ENCODE measurements around the gene ZNF155. TPM values are rescaled to one million over a fixed set of nuclear protein-coding genes. Genes with fewer than 3 reads are reported as not detected.

The ZNF155 gene
- total and polyA plus RNA-seq, 2 donors (not counting 3 experiments of a cell fraction or from before 2014, with no cell fraction given) = 2.0 to 5.9 TPM

DNA sequence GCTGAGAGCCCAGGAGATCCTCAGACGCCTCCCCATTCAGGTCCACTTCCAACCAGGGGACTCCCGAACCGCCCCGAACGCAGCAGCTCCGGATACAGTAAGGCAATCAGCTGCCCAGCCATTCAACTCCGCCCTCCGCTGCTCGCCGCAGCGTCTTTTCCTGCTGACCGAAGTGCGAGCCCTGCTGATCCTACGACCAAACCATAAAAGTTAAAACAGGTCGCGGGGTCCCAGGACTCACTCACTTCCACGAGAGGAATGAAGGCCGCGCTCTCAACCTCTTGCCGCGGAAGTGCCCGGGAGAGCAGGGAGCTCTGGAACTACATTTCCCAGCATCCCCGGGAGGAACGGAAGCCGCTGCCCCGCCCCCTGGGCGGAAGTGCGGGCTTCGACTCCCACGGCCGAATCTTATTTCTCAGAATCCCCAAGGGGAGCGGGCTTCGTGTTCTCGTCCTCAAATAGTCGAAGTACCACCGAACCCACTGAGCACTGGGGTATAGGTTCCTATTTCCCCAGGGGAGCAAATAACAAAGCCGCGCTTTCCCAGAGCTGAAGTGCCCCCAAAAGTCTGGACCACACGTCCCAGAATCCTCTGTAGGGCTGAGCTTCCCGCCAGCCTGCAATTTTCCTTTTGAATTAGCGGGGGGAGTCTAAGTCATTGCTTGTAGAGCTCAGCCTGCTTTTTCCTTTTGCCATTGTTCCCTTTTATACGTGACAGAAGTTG, 48.8 kb upstream of the ZNF155 start, which contains the start of gene ZNF45:
Gene ZNF45, minus strand, starts transcription at position 298 of the 724 bp plus-strand sequence. CDS start 13,097 bp downstream, outside the sequence.
- H2AFZ ChIP-seq (ENCODE audit: low read depth, low read length) = peak within 1 kb of the TSS; percentile 72
- H3K27me3 ChIP-seq (ENCODE audit: control insufficient read depth in 2 of 2, insufficient read depth in 2 of 2, low read length in 2 of 2) = no peaks in the 10 kb centered on the region
- peaks cover 0 to 2% of the 10 kb centered on the region in 2 experiments for H3K36me3 ChIP-seq (ENCODE audit: control insufficient read depth in 2 of 2, extremely low read depth in 1 of 2, insufficient read depth in 2 of 2, low read length in 2 of 2)
- H4K20me1 ChIP-seq (replicated peaks; ENCODE audit: control insufficient read depth, extremely low read depth, insufficient read depth, low read length) = no peaks in the 10 kb centered on the region
- dilution Hi-C loops (cut with MboI; ENCODE audit: extremely low pct_ligation_motif_present, low sequenced_read_pairs) = no loop called here
- FAIRE-seq = peak; percentile 96
- no peaks in the 10 kb centered on the region for H3K9me3 ChIP-seq (replicated peaks; ENCODE audit: control insufficient read depth, insufficient read depth, low read length)
- POLR2A ChIA-PET = interaction anchor here (0.7 to 1.3 kb wide), 3 partner anchors 16 to 401 kb away, joined by 3 to 8 read pairs (median 4); partner anchors contain the start of gene ZNF221
- TSS peak; percentile 30 for BruUV-seq (replicated peaks)
- peak within 1 kb of the TSS; percentile 43 to 94 (median 71) for H3K4me3 ChIP-seq (replicated peaks in 1 of 3; ENCODE audit: insufficient read depth in 1 of 3, low read depth in 1 of 3, low read length in 3 of 3)
- peak; percentile 93 for DNase-seq (ENCODE audit: low read depth, low spot score)
- TF ChIP-seq POLR2AphosphoS5 (IDR thresholded peaks at IDR 0.05; ENCODE audit: insufficient read depth, low read depth, low read length) = peak; percentile 55
- TF ChIP-seq POLR2A (IDR thresholded peaks at IDR 0.05; ENCODE audit: low read depth, low read length) = peak; percentile 53
- TF ChIP-seq JUN (IDR thresholded peaks at IDR 0.05; ENCODE audit: borderline replicate concordance, insufficient read depth, insufficient read length, low read depth) = no peak
- intact Hi-C loops (cut with micrococcal nuclease) = loop anchor here (1.0 to 5.0 kb wide), 8 partner anchors 16 to 277 kb away; partner anchors contain the start of genes ZNF155, ZNF221, ZNF224 and ZNF225
- peaks cover 5% of the 10 kb centered on the region for H3K79me2 ChIP-seq (ENCODE audit: control insufficient read depth, insufficient read depth, low read length)
- H3K9ac ChIP-seq (replicated peaks; ENCODE audit: extremely low read depth, insufficient read depth, low read length) = peak within 1 kb of the TSS; percentile 46
- H3K4me2 ChIP-seq (ENCODE audit: insufficient read depth, low read length) = peak within 1 kb of the TSS; percentile 100
- CTCF ChIA-PET = interaction anchor here (0.6 to 1.9 kb wide), 19 partner anchors 9 to 277 kb away, joined by 3 to 35 read pairs (median 3); partner anchors contain the start of genes ZNF221, ZNF224, ZNF225 and ZNF227
- H3K4me1 ChIP-seq (ENCODE audit: control insufficient read depth, extremely low read depth, insufficient read depth, low read length) = peaks cover 13% of the 10 kb centered on the region
- H3K9me1 ChIP-seq (replicated peaks; ENCODE audit: control insufficient read depth, extremely low read depth, insufficient read depth, low read length) = no peaks in the 10 kb centered on the region
- H3K27ac ChIP-seq (ENCODE audit: insufficient read depth, low read depth, low read length) = peak within 1 kb of the TSS; percentile 26

DNA sequence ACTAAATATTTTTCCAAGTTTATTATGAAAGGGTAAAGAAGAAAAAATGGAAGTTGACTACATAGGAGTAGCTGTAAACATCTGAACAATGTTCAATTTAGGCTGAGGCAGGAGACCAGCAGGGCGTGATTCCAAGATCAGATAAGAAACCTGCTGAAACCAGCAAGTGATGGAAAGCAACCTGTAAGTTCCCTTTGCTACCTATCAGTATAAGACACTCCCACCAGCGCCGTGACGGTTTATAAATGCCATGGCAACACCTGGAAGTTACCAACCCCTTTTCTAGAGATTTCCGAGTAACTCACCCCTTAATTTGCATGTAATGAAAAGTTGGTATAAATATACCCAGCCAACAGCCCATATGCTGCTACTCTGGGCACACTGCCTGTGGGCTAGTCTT, 47.8 kb upstream of the ZNF155 start:
- intact Hi-C loops (cut with micrococcal nuclease) = loop anchor here (5.0 kb wide), 1 partner anchor 109 kb away; the partner anchor contains the start of gene ZNF283
- Histone ChIP-seq H3K27me3 (ENCODE audit: control insufficient read depth in 2 of 2, insufficient read depth in 2 of 2, low read length in 2 of 2) (no peaks in the 10 kb centered on the region), H3K9ac (replicated peaks; ENCODE audit: extremely low read depth, insufficient read depth, low read length) (no peak overlapping the region), H3K36me3 (ENCODE audit: control insufficient read depth in 2 of 2, extremely low read depth in 1 of 2, insufficient read depth in 2 of 2, low read length in 2 of 2) (peaks cover 0 to 2% of the 10 kb centered on the region in 2 experiments), H3K9me3 (replicated peaks; ENCODE audit: control insufficient read depth, insufficient read depth, low read length) (no peaks in the 10 kb centered on the region), H3K4me3 (replicated peaks in 1 of 3; ENCODE audit: insufficient read depth in 1 of 3, low read depth in 1 of 3, low read length in 3 of 3) (no peak overlapping the region), H4K20me1 (replicated peaks; ENCODE audit: control insufficient read depth, extremely low read depth, insufficient read depth, low read length) (no peaks in the 10 kb centered on the region), H3K4me2 (ENCODE audit: insufficient read depth, low read length) (no peak overlapping the region), H3K79me2 (ENCODE audit: control insufficient read depth, insufficient read depth, low read length) (peaks cover 5% of the 10 kb centered on the region), H3K27ac (ENCODE audit: insufficient read depth, low read depth, low read length) (no peak overlapping the region), H3K4me1 (ENCODE audit: control insufficient read depth, extremely low read depth, insufficient read depth, low read length) (peaks cover 13% of the 10 kb centered on the region), H2AFZ (ENCODE audit: low read depth, low read length) (no peak overlapping the region), H3K9me1 (replicated peaks; ENCODE audit: control insufficient read depth, extremely low read depth, insufficient read depth, low read length) (no peaks in the 10 kb centered on the region)
- ChIA-PET CTCF (interaction anchor here (1.0 to 1.9 kb wide), 5 partner anchors 15 to 222 kb away, joined by 3 to 35 read pairs (median 4); partner anchors contain the start of genes ZNF221 and ZNF283), POLR2A (interaction anchor here (1.3 kb wide), 1 partner anchor 15 kb away, joined by 8 read pairs; the partner anchor contains the start of gene ZNF221)
- FAIRE-seq (no peak), DNase-seq (ENCODE audit: low read depth, low spot score) (no peak)
- dilution Hi-C loops (cut with MboI; ENCODE audit: extremely low pct_ligation_motif_present, low sequenced_read_pairs) = no loop called here
- no TSS peak for BruUV-seq (replicated peaks)
- TF ChIP-seq, protein P1, sequence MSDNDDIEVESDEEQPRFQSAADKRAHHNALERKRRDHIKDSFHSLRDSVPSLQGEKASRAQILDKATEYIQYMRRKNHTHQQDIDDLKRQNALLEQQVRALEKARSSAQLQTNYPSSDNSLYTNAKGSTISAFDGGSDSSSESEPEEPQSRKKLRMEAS (IDR thresholded peaks at IDR 0.05; ENCODE audit: insufficient read depth, insufficient read length) = no peak
- TF ChIP-seq POLR2A (IDR thresholded peaks at IDR 0.05; ENCODE audit: low read depth, low read length) (no peak), JUN (IDR thresholded peaks at IDR 0.05; ENCODE audit: borderline replicate concordance, insufficient read depth, insufficient read length, low read depth) (no peak), FOS (IDR thresholded peaks at IDR 0.05; ENCODE audit: borderline replicate concordance, insufficient read depth, low read length) (no peak), MYC (IDR thresholded peaks at IDR 0.05; ENCODE audit: low read depth, low read length) (no peak), EZH2 (IDR thresholded peaks at IDR 0.05; ENCODE audit: borderline replicate concordance, low read depth, low read length, severe bottlenecking) (no peak), GATA2 (IDR thresholded peaks at IDR 0.05; ENCODE audit: insufficient read depth, insufficient read length, low read depth, low read length) (no peak), POLR2AphosphoS5 (IDR thresholded peaks at IDR 0.05; ENCODE audit: insufficient read depth, low read depth, low read length) (no peak)
- TF ChIP-seq, protein P2, sequence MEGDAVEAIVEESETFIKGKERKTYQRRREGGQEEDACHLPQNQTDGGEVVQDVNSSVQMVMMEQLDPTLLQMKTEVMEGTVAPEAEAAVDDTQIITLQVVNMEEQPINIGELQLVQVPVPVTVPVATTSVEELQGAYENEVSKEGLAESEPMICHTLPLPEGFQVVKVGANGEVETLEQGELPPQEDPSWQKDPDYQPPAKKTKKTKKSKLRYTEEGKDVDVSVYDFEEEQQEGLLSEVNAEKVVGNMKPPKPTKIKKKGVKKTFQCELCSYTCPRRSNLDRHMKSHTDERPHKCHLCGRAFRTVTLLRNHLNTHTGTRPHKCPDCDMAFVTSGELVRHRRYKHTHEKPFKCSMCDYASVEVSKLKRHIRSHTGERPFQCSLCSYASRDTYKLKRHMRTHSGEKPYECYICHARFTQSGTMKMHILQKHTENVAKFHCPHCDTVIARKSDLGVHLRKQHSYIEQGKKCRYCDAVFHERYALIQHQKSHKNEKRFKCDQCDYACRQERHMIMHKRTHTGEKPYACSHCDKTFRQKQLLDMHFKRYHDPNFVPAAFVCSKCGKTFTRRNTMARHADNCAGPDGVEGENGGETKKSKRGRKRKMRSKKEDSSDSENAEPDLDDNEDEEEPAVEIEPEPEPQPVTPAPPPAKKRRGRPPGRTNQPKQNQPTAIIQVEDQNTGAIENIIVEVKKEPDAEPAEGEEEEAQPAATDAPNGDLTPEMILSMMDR (IDR thresholded peaks at IDR 0.05; ENCODE audit: extremely low read depth in 1 of 2, insufficient read depth in 1 of 2, low read depth in 1 of 2, low read length in 2 of 2) = no peak

Measured in endothelial cell of umbilical vein (primary cell).